ENCODE data around the gene CNTNAP2. TPM values are rescaled to one million over a fixed set of nuclear protein-coding genes. Genes with fewer than 3 reads are reported as not detected.

CNTNAP2 gene
- total RNA-seq, 1 donor from 2014 or later: 5.4 TPM

DNA sequence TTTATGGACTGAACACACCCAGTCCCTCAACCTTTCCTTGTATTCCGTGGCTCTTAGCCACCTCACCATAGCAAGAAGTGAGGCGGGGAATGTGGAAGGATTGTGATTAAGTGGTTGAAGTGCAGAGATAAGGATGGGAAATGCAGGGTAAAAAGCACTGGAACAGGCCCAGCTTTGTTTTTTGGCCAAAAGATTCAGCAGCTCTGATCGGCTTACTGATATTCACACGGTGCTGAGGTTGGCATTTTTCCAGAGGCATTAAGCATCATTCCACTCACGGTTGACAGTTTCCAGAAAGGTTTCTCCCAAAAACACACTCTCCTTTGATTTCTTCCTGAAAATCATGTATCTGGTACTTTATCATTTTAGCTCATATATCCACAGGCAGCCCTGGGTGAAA is 544.2 kb downstream of the CNTNAP2 start:
- no peaks in the 10 kb centered on the region for H3K27me3 Mint-ChIP-seq (ENCODE audit: unreplicated experiment)
- no peaks in the 10 kb centered on the region for H3K36me3 Mint-ChIP-seq (ENCODE audit: low read depth, unreplicated experiment)
- no peaks in the 10 kb centered on the region for H3K4me1 Mint-ChIP-seq (ENCODE audit: unreplicated experiment)
- H3K9me3 Mint-ChIP-seq (ENCODE audit: unreplicated experiment): no peaks in the 10 kb centered on the region
- TF ChIP-seq, protein P1, sequence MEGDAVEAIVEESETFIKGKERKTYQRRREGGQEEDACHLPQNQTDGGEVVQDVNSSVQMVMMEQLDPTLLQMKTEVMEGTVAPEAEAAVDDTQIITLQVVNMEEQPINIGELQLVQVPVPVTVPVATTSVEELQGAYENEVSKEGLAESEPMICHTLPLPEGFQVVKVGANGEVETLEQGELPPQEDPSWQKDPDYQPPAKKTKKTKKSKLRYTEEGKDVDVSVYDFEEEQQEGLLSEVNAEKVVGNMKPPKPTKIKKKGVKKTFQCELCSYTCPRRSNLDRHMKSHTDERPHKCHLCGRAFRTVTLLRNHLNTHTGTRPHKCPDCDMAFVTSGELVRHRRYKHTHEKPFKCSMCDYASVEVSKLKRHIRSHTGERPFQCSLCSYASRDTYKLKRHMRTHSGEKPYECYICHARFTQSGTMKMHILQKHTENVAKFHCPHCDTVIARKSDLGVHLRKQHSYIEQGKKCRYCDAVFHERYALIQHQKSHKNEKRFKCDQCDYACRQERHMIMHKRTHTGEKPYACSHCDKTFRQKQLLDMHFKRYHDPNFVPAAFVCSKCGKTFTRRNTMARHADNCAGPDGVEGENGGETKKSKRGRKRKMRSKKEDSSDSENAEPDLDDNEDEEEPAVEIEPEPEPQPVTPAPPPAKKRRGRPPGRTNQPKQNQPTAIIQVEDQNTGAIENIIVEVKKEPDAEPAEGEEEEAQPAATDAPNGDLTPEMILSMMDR (IDR thresholded peaks at IDR 0.05; ENCODE audit: unreplicated experiment): no peak
- H3K4me3 Mint-ChIP-seq (ENCODE audit: unreplicated experiment): no peak overlapping the region
- DNase-seq (ENCODE audit: low spot score): no peak
- H3K27ac Mint-ChIP-seq (ENCODE audit: unreplicated experiment): no peak overlapping the region

DNA sequence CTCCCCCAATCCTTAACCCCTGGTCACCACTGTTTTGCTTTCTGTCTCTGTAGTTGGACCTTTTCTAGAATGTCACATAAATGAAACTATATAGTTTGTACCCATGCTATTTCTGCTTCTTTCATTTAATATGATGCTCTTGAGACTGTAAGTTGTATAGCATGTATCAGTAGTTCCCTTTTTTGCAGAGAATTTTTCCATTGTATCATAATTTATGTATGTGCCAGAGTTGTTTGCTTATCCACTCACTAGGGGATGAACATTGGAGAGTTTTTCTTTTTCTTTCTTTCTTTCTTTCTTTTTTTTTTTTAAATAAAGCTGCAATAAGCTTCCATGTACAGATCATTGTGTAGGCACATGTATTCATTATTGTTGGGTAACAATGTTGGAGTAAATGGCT is 544.8 kb downstream of the CNTNAP2 start:
- Mint-ChIP-seq H3K4me1 (ENCODE audit: unreplicated experiment) (no peaks in the 10 kb centered on the region), H3K27me3 (ENCODE audit: unreplicated experiment) (no peaks in the 10 kb centered on the region), H3K9me3 (ENCODE audit: unreplicated experiment) (no peaks in the 10 kb centered on the region), H3K36me3 (ENCODE audit: low read depth, unreplicated experiment) (no peaks in the 10 kb centered on the region), H3K4me3 (ENCODE audit: unreplicated experiment) (no peak overlapping the region), H3K27ac (ENCODE audit: unreplicated experiment) (no peak overlapping the region)
- DNase-seq (ENCODE audit: low spot score): no peak
- TF ChIP-seq, protein P1 (IDR thresholded peaks at IDR 0.05; ENCODE audit: unreplicated experiment): no peak

DNA sequence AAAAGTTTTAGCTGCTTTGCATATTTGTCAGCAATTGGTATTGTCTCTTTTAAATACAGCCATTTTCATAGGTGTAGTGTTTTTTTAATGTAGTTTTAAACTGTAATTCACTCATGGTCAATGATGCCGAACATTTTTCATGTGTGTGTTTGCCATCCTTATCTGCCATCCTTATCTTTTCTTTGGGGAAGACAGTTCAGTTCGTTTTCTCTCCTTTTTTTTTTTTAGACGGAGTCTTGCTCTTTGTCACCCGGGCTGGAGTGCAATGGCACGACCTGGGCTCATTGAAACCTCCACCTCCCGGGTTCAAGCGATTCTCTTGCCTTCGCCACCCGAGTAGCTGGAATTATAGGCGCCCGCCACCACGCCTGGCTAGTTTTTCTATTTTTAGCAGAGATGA is 545.3 kb downstream of the CNTNAP2 start:
- H3K36me3 Mint-ChIP-seq (ENCODE audit: low read depth, unreplicated experiment): no peaks in the 10 kb centered on the region
- H3K4me3 Mint-ChIP-seq (ENCODE audit: unreplicated experiment): no peak overlapping the region
- H3K9me3 Mint-ChIP-seq (ENCODE audit: unreplicated experiment): no peaks in the 10 kb centered on the region
- no peaks in the 10 kb centered on the region for H3K27me3 Mint-ChIP-seq (ENCODE audit: unreplicated experiment)
- no peak for DNase-seq (ENCODE audit: low spot score)
- TF ChIP-seq, protein P1 (IDR thresholded peaks at IDR 0.05; ENCODE audit: unreplicated experiment): no peak
- H3K27ac Mint-ChIP-seq (ENCODE audit: unreplicated experiment): no peak overlapping the region
- no peaks in the 10 kb centered on the region for H3K4me1 Mint-ChIP-seq (ENCODE audit: unreplicated experiment)

DNA sequence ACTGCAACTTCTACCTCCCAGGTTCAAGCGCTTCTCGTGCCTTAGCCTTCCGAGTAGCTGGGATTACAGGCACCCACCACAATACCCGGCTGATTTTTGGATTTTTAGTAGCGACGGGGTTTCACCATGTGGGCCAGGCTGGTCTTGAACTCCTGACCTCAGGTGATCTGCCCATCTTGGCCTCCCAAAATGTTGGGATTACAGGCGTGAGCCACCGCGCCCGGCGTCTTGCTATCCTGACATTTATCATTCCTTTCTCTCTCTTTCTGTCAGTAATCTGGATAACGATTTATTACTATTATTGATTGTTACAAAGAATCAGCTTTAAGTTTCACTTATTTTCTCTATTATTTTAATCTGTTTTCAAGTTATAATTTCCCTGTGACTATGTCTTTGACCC is 548.4 kb downstream of the CNTNAP2 start:
- no peaks in the 10 kb centered on the region for H3K9me3 Mint-ChIP-seq (ENCODE audit: unreplicated experiment)
- no peak for DNase-seq (ENCODE audit: low spot score)
- no peak overlapping the region for H3K4me3 Mint-ChIP-seq (ENCODE audit: unreplicated experiment)
- H3K27ac Mint-ChIP-seq (ENCODE audit: unreplicated experiment): no peak overlapping the region
- no peaks in the 10 kb centered on the region for H3K27me3 Mint-ChIP-seq (ENCODE audit: unreplicated experiment)
- TF ChIP-seq, protein P1 (IDR thresholded peaks at IDR 0.05; ENCODE audit: unreplicated experiment): no peak
- no peaks in the 10 kb centered on the region for H3K4me1 Mint-ChIP-seq (ENCODE audit: unreplicated experiment)
- H3K36me3 Mint-ChIP-seq (ENCODE audit: low read depth, unreplicated experiment): no peaks in the 10 kb centered on the region

DNA sequence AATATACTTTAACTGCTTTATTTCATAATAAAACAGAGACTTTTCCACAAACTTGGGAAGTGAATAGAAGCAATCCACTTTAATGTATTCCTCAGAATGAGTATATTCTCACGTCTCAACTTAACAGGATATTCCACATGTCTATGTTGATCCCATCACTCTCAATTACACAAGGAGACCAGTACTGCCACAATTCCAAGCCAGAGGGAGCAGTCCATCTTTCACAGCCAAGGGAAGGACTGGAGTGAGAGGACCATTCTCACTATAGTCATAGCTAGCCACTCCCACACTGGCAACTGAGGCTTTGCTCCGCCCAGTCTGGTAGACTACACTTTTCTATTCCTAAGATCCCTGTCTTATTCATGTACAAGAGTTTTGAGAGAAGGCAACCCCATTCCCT is 553.9 kb downstream of the CNTNAP2 start:
- no peak overlapping the region for H3K27ac Mint-ChIP-seq (ENCODE audit: unreplicated experiment)
- H3K4me3 Mint-ChIP-seq (ENCODE audit: unreplicated experiment): no peak overlapping the region
- H3K36me3 Mint-ChIP-seq (ENCODE audit: low read depth, unreplicated experiment): no peaks in the 10 kb centered on the region
- no peaks in the 10 kb centered on the region for H3K27me3 Mint-ChIP-seq (ENCODE audit: unreplicated experiment)
- DNase-seq (ENCODE audit: low spot score): no peak
- H3K9me3 Mint-ChIP-seq (ENCODE audit: unreplicated experiment): peaks cover 5% of the 10 kb centered on the region
- H3K4me1 Mint-ChIP-seq (ENCODE audit: unreplicated experiment): no peaks in the 10 kb centered on the region
- TF ChIP-seq, protein P1 (IDR thresholded peaks at IDR 0.05; ENCODE audit: unreplicated experiment): no peak
